K562 (cell line): ENCODE data around the gene ABT1. TPM values are rescaled to one million over a fixed set of nuclear protein-coding genes. Genes with fewer than 3 reads are reported as not detected.
A peak's percentile ranks its signal among the peaks of the same experiment; 100 is the strongest.

Experiments used
- ASH1L ChIP-seq: fragments of 450-650 bp; IDR thresholded peaks from 2 replicates; pipeline ENCODE4 v1.6.1; 2018; ENCODE audit warnings: borderline replicate concordance, mild to moderate bottlenecking, low read depth; ENCODE audit not compliant: partially characterized antibody
- HDGF ChIP-seq: fragments of 450-650 bp; IDR thresholded peaks from 2 replicates; pipeline ENCODE4 v1.6.1; 2016
- HMG20A ChIP-seq: fragments of 450-650 bp; formaldehyde crosslinking; conservative IDR thresholded peaks from 2 replicates; pipeline ENCODE4 v1.4.0; 2020; ENCODE audit warnings: mild to moderate bottlenecking, mixed read lengths
- HNRNPL ChIP-seq: fragments of 200-400 bp; formaldehyde crosslinking; IDR thresholded peaks from 2 replicates; pipeline ENCODE4 v1.6.1; 2017; ENCODE audit warnings: low read depth, mild to moderate bottlenecking, low read length
- KDM4B ChIP-seq, 2 experiments: fragments of 450-650 bp in 1 of 2; sonication (generic) in 1 of 2; IDR thresholded peaks; 2 replicates each; pipeline ENCODE4 v1.6.1; 2016 to 2017; ENCODE audit warnings: borderline replicate concordance in 2 of 2, antibody characterized with exemption in 1 of 2, low read depth in 1 of 2, mild to moderate bottlenecking in 1 of 2
- MCM5 ChIP-seq: fragments of 450-650 bp; IDR thresholded peaks from 2 replicates; pipeline ENCODE4 v1.6.1; 2016; ENCODE audit warnings: low read depth
- PHF8 ChIP-seq: fragments of 200-600 bp; sonication (generic); IDR thresholded peaks from 2 replicates; pipeline ENCODE4 v1.6.1; 2012; ENCODE audit warnings: mixed run types, mild to moderate bottlenecking, inconsistent platforms, low read length, moderate library complexity, borderline replicate concordance
- PML ChIP-seq: IDR thresholded peaks from 2 replicates; pipeline ENCODE4 v1.6.1; 2012; ENCODE audit warnings: low read length, inconsistent platforms
- RBM39 ChIP-seq: fragments of 200-400 bp; formaldehyde crosslinking; optimal IDR thresholded peaks from 2 replicates; pipeline ENCODE3; 2018; ENCODE audit warnings: low read depth, low read length
- TRIM24 ChIP-seq, 2 experiments: fragments of 450-650 bp; IDR thresholded peaks; 2 replicates each; pipeline ENCODE4 v1.6.1; 2016
- XRCC5 ChIP-seq: fragments of 200-400 bp; formaldehyde crosslinking; IDR thresholded peaks from 2 replicates; pipeline ENCODE4 v1.6.1; 2017; ENCODE audit warnings: low read depth, mild to moderate bottlenecking, low read length
- ZC3H11A ChIP-seq: IDR thresholded peaks from 2 replicates; pipeline ENCODE4 v1.6.1; 2012; ENCODE audit warnings: low read depth, low read length, improper control_type of control experiment
- ZC3H4 ChIP-seq: sonication (generic); formaldehyde crosslinking; IDR thresholded peaks from 2 replicates; pipeline ENCODE4 v1.9.0; 2021; ENCODE audit warnings: missing genetic modification reagents, borderline replicate concordance
- ZNF121 ChIP-seq: sonication (generic); formaldehyde crosslinking; conservative IDR thresholded peaks from 2 replicates; pipeline ENCODE4 v1.8.0; 2022; ENCODE audit warnings: missing genetic modification reagents
- ZNF551 ChIP-seq: fragments of 250-450 bp; sonication (Bioruptor Pico); IDR thresholded peaks from 2 replicates; pipeline ENCODE4 v1.5.0; 2021; ENCODE audit warnings: mild to moderate bottlenecking, moderate library complexity
- polyA plus RNA-seq, 8 experiments: library from polyadenylated mRNA; depleted of rRNA in 4 of 8; stranded (reverse) in 5 of 8; unstranded in 3 of 8; fragments of >200 nt; fragmentation: Nextera tagmentation in 2 of 8; fragmentation: Illumina TruSeq in 1 of 8; extraction: Ambion mirVana in 2 of 8; extraction: Trizol in 1 of 8; gene quantifications; 2 replicates each; pipeline versions ENCODE4 v1.2.1 to v1.2.3, GENCODE V29; 2011 to 2014; ENCODE audit warnings: inconsistent platforms in 1 of 8, missing spikeins in 1 of 8
- total RNA-seq, 7 experiments: library from RNA; depleted of rRNA in 6 of 7; stranded (reverse); fragments of >200 nt in 6 of 7; fragmentation: Illumina TruSeq in 2 of 7; extraction: Trizol in 2 of 7; gene quantifications; 2 replicates each; pipeline versions ENCODE4 v1.2.1 to v1.2.3, GENCODE V29; 2011 to 2021; ENCODE audit warnings: low replicate concordance in 1 of 7
- TF ChIP-seq, protein P1 (sequence below), 2 experiments: fragments of 450-650 bp; IDR thresholded peaks; 2 replicates each; pipeline ENCODE4 v1.6.1; 2018; ENCODE audit warnings: mild to moderate bottlenecking in 2 of 2, low read depth in 1 of 2; ENCODE audit not compliant: partially characterized antibody in 2 of 2
- TF ChIP-seq, protein P2 (sequence below): fragments of 200-800 bp; sonication (Bioruptor generic); IDR thresholded peaks from 2 replicates; pipeline ENCODE4 v1.6.1; 2017; ENCODE audit warnings: missing genetic modification characterization, missing compliant biosample characterization
- TF ChIP-seq, protein P3 (sequence below): fragments of 250-450 bp; sonication (Bioruptor Pico); IDR thresholded peaks from 2 replicates; pipeline ENCODE4 v1.9.0; 2021; ENCODE audit warnings: mild to moderate bottlenecking
- TF ChIP-seq, protein P4 (sequence below): fragments of 450-650 bp; formaldehyde crosslinking; IDR thresholded peaks from 2 replicates; pipeline ENCODE4 v1.4.0; 2020; ENCODE audit warnings: mild to moderate bottlenecking, moderate library complexity
- TF ChIP-seq, protein P5 (sequence below): fragments of 450-650 bp; IDR thresholded peaks from 2 replicates; pipeline ENCODE4 v1.6.1; 2016; ENCODE audit warnings: antibody characterized with exemption

ABT1 gene
- total and polyA plus RNA-seq, 9 of the 15 experiments (the other 6 are each of a cell fraction or from before 2014, with no cell fraction given) = 8.8 to 52.7 (median 40.7) TPM

DNA sequence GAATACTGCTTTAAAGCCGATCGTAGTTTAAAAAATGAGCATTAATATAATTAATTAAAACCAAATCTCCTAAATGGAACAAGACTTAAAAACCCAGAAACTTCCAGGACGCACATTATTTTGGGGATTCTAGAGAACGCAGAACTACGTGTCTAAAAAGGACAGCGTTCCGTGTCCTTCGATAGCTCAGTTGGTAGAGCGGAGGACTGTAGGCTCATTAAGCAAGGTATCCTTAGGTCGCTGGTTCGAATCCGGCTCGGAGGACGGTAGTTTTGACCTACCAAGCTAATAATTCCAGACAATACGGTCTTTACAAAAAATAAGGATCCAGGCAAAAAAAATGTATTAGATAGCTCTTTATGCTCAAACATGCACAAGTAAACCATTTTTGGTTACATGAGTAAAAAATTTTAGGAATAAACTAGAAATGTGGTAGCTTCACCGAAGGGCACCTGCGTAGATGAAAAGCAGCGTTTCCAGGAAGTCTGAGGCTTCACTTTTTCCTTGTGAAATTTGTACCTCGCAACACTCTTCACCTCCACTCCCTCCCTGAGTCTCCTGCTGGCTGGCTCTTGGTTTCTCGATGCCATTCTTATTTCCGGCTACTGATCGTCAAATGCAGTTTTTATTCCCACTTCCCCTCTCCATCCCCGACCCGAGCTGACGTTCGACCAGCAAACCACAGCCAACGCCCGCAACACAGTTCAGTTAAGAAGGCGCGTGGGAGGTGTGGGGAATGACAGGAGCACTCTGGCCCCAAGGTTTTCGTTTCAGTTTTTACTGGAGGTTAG, 19.6 kb upstream of the ABT1 start (continued):
- TF ChIP-seq KDM4B (IDR thresholded peaks at IDR 0.05; ENCODE audit: borderline replicate concordance in 2 of 2, low read depth in 1 of 2) = no peak
- TF ChIP-seq HDGF = no peak
- TF ChIP-seq MCM5 = no peak
- no peak for TF ChIP-seq HMG20A
- no peak for TF ChIP-seq HNRNPL
- peak in 1 of 2 experiments; percentile 66; a peak in 1 of 4 replicates for TF ChIP-seq TRIM24 (IDR thresholded peaks at IDR 0.05)
- no peak for TF ChIP-seq RBM39
- TF ChIP-seq ZC3H4 (CRISPR knock-in tag) = no peak
- TF ChIP-seq ASH1L = no peak
- TF ChIP-seq, protein P1, sequence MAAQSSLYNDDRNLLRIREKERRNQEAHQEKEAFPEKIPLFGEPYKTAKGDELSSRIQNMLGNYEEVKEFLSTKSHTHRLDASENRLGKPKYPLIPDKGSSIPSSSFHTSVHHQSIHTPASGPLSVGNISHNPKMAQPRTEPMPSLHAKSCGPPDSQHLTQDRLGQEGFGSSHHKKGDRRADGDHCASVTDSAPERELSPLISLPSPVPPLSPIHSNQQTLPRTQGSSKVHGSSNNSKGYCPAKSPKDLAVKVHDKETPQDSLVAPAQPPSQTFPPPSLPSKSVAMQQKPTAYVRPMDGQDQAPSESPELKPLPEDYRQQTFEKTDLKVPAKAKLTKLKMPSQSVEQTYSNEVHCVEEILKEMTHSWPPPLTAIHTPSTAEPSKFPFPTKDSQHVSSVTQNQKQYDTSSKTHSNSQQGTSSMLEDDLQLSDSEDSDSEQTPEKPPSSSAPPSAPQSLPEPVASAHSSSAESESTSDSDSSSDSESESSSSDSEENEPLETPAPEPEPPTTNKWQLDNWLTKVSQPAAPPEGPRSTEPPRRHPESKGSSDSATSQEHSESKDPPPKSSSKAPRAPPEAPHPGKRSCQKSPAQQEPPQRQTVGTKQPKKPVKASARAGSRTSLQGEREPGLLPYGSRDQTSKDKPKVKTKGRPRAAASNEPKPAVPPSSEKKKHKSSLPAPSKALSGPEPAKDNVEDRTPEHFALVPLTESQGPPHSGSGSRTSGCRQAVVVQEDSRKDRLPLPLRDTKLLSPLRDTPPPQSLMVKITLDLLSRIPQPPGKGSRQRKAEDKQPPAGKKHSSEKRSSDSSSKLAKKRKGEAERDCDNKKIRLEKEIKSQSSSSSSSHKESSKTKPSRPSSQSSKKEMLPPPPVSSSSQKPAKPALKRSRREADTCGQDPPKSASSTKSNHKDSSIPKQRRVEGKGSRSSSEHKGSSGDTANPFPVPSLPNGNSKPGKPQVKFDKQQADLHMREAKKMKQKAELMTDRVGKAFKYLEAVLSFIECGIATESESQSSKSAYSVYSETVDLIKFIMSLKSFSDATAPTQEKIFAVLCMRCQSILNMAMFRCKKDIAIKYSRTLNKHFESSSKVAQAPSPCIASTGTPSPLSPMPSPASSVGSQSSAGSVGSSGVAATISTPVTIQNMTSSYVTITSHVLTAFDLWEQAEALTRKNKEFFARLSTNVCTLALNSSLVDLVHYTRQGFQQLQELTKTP (IDR thresholded peaks at IDR 0.05; ENCODE audit: low read depth in 1 of 2, partially characterized antibody in 2 of 2) = peak in 1 of 2 experiments; percentile 56
- TF ChIP-seq PHF8 = 0 out of 2 replicates have a peak, but pooled peaks have one; percentile 0
- TF ChIP-seq, protein P2, sequence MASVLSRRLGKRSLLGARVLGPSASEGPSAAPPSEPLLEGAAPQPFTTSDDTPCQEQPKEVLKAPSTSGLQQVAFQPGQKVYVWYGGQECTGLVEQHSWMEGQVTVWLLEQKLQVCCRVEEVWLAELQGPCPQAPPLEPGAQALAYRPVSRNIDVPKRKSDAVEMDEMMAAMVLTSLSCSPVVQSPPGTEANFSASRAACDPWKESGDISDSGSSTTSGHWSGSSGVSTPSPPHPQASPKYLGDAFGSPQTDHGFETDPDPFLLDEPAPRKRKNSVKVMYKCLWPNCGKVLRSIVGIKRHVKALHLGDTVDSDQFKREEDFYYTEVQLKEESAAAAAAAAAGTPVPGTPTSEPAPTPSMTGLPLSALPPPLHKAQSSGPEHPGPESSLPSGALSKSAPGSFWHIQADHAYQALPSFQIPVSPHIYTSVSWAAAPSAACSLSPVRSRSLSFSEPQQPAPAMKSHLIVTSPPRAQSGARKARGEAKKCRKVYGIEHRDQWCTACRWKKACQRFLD (CRISPR knock-in tag) = no peak
- TF ChIP-seq ZNF551 = no peak
- TF ChIP-seq, protein P3, sequence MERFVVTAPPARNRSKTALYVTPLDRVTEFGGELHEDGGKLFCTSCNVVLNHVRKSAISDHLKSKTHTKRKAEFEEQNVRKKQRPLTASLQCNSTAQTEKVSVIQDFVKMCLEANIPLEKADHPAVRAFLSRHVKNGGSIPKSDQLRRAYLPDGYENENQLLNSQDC (CRISPR knock-in tag) = no peak
- no peak for TF ChIP-seq XRCC5
- TF ChIP-seq, protein P4, sequence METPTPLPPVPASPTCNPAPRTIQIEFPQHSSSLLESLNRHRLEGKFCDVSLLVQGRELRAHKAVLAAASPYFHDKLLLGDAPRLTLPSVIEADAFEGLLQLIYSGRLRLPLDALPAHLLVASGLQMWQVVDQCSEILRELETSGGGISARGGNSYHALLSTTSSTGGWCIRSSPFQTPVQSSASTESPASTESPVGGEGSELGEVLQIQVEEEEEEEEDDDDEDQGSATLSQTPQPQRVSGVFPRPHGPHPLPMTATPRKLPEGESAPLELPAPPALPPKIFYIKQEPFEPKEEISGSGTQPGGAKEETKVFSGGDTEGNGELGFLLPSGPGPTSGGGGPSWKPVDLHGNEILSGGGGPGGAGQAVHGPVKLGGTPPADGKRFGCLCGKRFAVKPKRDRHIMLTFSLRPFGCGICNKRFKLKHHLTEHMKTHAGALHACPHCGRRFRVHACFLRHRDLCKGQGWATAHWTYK (CRISPR knock-in tag) = no peak
- TF ChIP-seq ZNF121 (CRISPR knock-in tag) = no peak; the same call in 1 of the 2 replicates
- no peak for TF ChIP-seq ZC3H11A
- TF ChIP-seq, protein P5, sequence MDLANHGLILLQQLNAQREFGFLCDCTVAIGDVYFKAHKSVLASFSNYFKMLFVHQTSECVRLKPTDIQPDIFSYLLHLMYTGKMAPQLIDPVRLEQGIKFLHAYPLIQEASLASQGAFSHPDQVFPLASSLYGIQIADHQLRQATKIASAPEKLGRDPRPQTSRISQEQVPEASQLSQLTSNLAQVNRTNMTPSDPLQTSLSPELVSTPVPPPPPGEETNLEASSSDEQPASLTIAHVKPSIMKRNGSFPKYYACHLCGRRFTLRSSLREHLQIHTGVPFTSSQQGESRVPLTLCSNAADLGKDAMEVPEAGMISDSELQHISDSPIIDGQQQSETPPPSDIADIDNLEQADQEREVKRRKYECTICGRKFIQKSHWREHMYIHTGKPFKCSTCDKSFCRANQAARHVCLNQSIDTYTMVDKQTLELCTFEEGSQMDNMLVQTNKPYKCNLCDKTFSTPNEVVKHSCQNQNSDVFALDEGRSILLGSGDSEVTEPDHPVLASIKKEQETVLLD = no peak; the same call in 1 of the 2 replicates
- TF ChIP-seq PML = no peak
